GM23338 (cell line): ENCODE data around the gene B4GALT3. TPM values are rescaled to one million over a fixed set of nuclear protein-coding genes. Genes with fewer than 3 reads are reported as not detected.

Source experiments
- ATAC-seq: fragments of 200-7000 bp; cut with Tn5 transposase; 3 replicates; pipeline ENCODE4 v1.9.1; 2020
- DNase-seq: peaks from one replicate; pipeline ENCODE4 v3.0.0-alpha.2; 2015; ENCODE audit warnings: low spot score
- H2AFZ ChIP-seq: fragments of 200-600 bp; sonication (generic); 2 replicates; pipeline ENCODE4 v1.8.0; 2016; ENCODE audit warnings: antibody characterized with exemption, mild to moderate bottlenecking, moderate library complexity
- H3F3A ChIP-seq: fragments of 200-600 bp; sonication (generic); replicated peaks from 2 replicates; pipeline ENCODE4 v1.8.0; 2017; ENCODE audit warnings: antibody characterized with exemption, mixed run types, low read depth
- H3K27ac ChIP-seq: fragments of 200-600 bp; sonication (generic); 2 replicates; pipeline ENCODE4 v1.6.1; 2016; ENCODE audit warnings: low read depth
- H3K27me3 ChIP-seq: fragments of 200-600 bp; sonication (generic); 2 replicates; pipeline ENCODE4 v1.8.0; 2016; ENCODE audit warnings: mild to moderate bottlenecking, mixed run types, moderate library complexity; ENCODE audit not compliant: insufficient read depth
- H3K36me3 ChIP-seq: fragments of 200-600 bp; sonication (generic); 2 replicates; pipeline ENCODE4 v1.8.0; 2016; ENCODE audit warnings: mild to moderate bottlenecking; ENCODE audit not compliant: insufficient read depth
- H3K4me1 ChIP-seq: fragments of 200-600 bp; sonication (generic); 2 replicates; pipeline ENCODE4 v1.8.0; 2016; ENCODE audit warnings: mild to moderate bottlenecking, moderate library complexity; ENCODE audit not compliant: insufficient read depth
- H3K4me2 ChIP-seq: fragments of 200-600 bp; sonication (generic); 2 replicates; pipeline ENCODE4 v1.7.1; 2017; ENCODE audit warnings: mixed run types
- H3K4me3 ChIP-seq: fragments of 200-600 bp; sonication (generic); 2 replicates; pipeline ENCODE4 v1.6.1; 2016; ENCODE audit warnings: mixed run types
- H3K79me2 ChIP-seq: fragments of 200-600 bp; sonication (generic); replicated peaks from 2 replicates; pipeline ENCODE4 v1.8.0; 2017; ENCODE audit warnings: mild to moderate bottlenecking; ENCODE audit not compliant: insufficient read depth
- H3K9me2 ChIP-seq: fragments of 200-600 bp; sonication (generic); 2 replicates; pipeline ENCODE4 v1.8.0; 2017; ENCODE audit not compliant: insufficient read depth
- H4K20me1 ChIP-seq: fragments of 200-600 bp; sonication (generic); replicated peaks from 2 replicates; pipeline ENCODE4 v1.8.0; 2017; ENCODE audit warnings: mild to moderate bottlenecking; ENCODE audit not compliant: insufficient read depth
- H3K27ac Mint-ChIP-seq: 2 replicates; pipeline ENCODE4 v1.8.0; 2020; ENCODE audit warnings: inconsistent platforms, mild to moderate bottlenecking, moderate library complexity, mixed read lengths
- H3K27me3 Mint-ChIP-seq: 3 replicates; pipeline ENCODE4 v1.8.0; 2022; ENCODE audit warnings: low read depth, mild to moderate bottlenecking, moderate library complexity, mixed read lengths, inconsistent platforms; ENCODE audit not compliant: insufficient read depth, poor library complexity
- H3K36me3 Mint-ChIP-seq: 3 replicates; pipeline ENCODE4 v1.8.0; 2021; ENCODE audit warnings: low read depth, mild to moderate bottlenecking, inconsistent platforms, moderate library complexity, mixed read lengths
- H3K4me1 Mint-ChIP-seq: 3 replicates; pipeline ENCODE4 v1.8.0; 2020; ENCODE audit warnings: mild to moderate bottlenecking, inconsistent platforms, mixed read lengths
- H3K4me3 Mint-ChIP-seq: 3 replicates; pipeline ENCODE4 v1.8.0; 2021; ENCODE audit warnings: moderate library complexity, mild to moderate bottlenecking, inconsistent platforms, mixed read lengths
- H3K9me3 Mint-ChIP-seq: 3 replicates; pipeline ENCODE4 v1.8.0; 2020; ENCODE audit warnings: moderate library complexity, mild to moderate bottlenecking, inconsistent platforms, mixed read lengths
- CREB1 ChIP-seq: fragments of 250-450 bp; sonication (Bioruptor Pico); IDR thresholded peaks from 2 replicates; pipeline ENCODE4 v1.5.0; 2020; ENCODE audit warnings: low read depth, mild to moderate bottlenecking, moderate library complexity
- CTCF ChIP-seq, 2 experiments: fragments of 200-600 bp in 1 of 2; sonication (generic) in 1 of 2; conservative IDR thresholded peaks; 2 replicates each; pipeline versions ENCODE4 v1.5.1 to v1.6.1; 2016 to 2017; ENCODE audit warnings: antibody characterized with exemption in 2 of 2, low read depth in 2 of 2, mild to moderate bottlenecking in 2 of 2, moderate library complexity in 1 of 2
- EZH2phosphoT487 ChIP-seq: fragments of 200-600 bp; sonication (generic); IDR thresholded peaks from one replicate; pipeline ENCODE4 v1.8.1; 2018; ENCODE audit warnings: antibody characterized with exemption; ENCODE audit not compliant: unreplicated experiment
- JUNB ChIP-seq: IDR thresholded peaks from one replicate; pipeline ENCODE4 v1.6.1; 2016; ENCODE audit warnings: antibody characterized with exemption; ENCODE audit not compliant: unreplicated experiment
- NANOG ChIP-seq: IDR thresholded peaks from 2 replicates; pipeline ENCODE4 v1.6.1; 2016; ENCODE audit warnings: antibody characterized with exemption, borderline replicate concordance
- POLR2AphosphoS5 ChIP-seq: IDR thresholded peaks from 2 replicates; pipeline ENCODE4 v1.6.1; 2016; ENCODE audit warnings: antibody characterized with exemption, low read depth
- REST ChIP-seq: IDR thresholded peaks from one replicate; pipeline ENCODE4 v1.6.1; 2018; ENCODE audit warnings: antibody characterized with exemption; ENCODE audit not compliant: unreplicated experiment
- STAT1 ChIP-seq: IDR thresholded peaks from one replicate; pipeline ENCODE4 v1.6.1; 2016; ENCODE audit warnings: antibody characterized with exemption; ENCODE audit not compliant: unreplicated experiment
- polyA plus RNA-seq: library from polyadenylated mRNA; unstranded; fragments of >200 nt; fragmentation: Nextera tagmentation; extraction: Ambion mirVana; gene quantifications from 2 replicates; pipeline ENCODE4 v1.2.1, GENCODE V29; 2016
- total RNA-seq: library from RNA; depleted of rRNA; stranded (reverse); fragments of >200 nt; shearing (Covaris generic); gene quantifications from 2 replicates; pipeline ENCODE4 v1.2.3, GENCODE V29; 2014

The B4GALT3 gene
- total and polyA plus RNA-seq, 2 experiments from 2014 or later, result 24.2 to 35.8 TPM

- no peak for TF ChIP-seq POLR2AphosphoS5
- no peak for TF ChIP-seq STAT1
- TF ChIP-seq JUNB, result no peak
- no peak for TF ChIP-seq CTCF (conservative IDR thresholded peaks at IDR 0.05; ENCODE audit: low read depth in 2 of 2)
Observed at GRCh38 chr1:161216945-161217712, 39.8 kb upstream of the B4GALT3 start (continued).

GRCh38 chr1:161215076-161215475 lies 37.8 kb upstream of the B4GALT3 start, which contains the start of gene FCER1G:
Gene FCER1G (plus strand): TSS chr1:161215295. CDS start chr1:161215322, 27 bp downstream.
- Histone ChIP-seq H3K27me3 (no peaks in the 10 kb centered on the region), H3K36me3 (peaks cover 45% of the 10 kb centered on the region), H3K4me2 (no peak within 1 kb of the TSS), H3K9me2 (no peaks in the 10 kb centered on the region), H3K4me1 (peaks cover 25% of the 10 kb centered on the region), H3F3A (peaks cover 24% of the 10 kb centered on the region), H3K27ac (no peak within 1 kb of the TSS), H3K4me3 (no peak within 1 kb of the TSS), H4K20me1 (peaks cover 6% of the 10 kb centered on the region; the same call in 1 of the 2 replicates), H3K79me2 (no peaks in the 10 kb centered on the region), H2AFZ (no peak within 1 kb of the TSS)
- no peak within 1 kb of the TSS; the same call in 2 of the 3 replicates for H3K4me3 Mint-ChIP-seq
- H3K27ac Mint-ChIP-seq, result no peak within 1 kb of the TSS; the same call in 1 of the 2 replicates
- no peak for TF ChIP-seq REST
- TF ChIP-seq CREB1 (CRISPR knock-in tag), result no peak
- TF ChIP-seq EZH2phosphoT487, result no peak
- no peak for TF ChIP-seq JUNB
- TF ChIP-seq NANOG, result no peak
- H3K9me3 Mint-ChIP-seq, result no peaks in the 10 kb centered on the region; the same call in 2 of the 3 replicates
- ATAC-seq (no peak), DNase-seq (no peak)
- peaks cover 50% of the 10 kb centered on the region for H3K36me3 Mint-ChIP-seq
- H3K4me1 Mint-ChIP-seq, result peaks cover 31% of the 10 kb centered on the region
- peaks cover 18% of the 10 kb centered on the region for H3K27me3 Mint-ChIP-seq
